Nephron progenitor cell (in vitro differentiated cells): ENCODE results near the gene ATP10D.

ENCODE experiments used
- DNase-seq: peaks from one replicate; pipeline ENCODE4 v3.0.0; 2021
- H3K27ac Mint-ChIP-seq: 2 replicates; pipeline ENCODE4 v1.8.0; 2021; ENCODE audit warnings: mild to moderate bottlenecking, moderate library complexity, mixed read lengths
- H3K27me3 Mint-ChIP-seq: 2 replicates; pipeline ENCODE4 v1.8.0; 2021; ENCODE audit warnings: mild to moderate bottlenecking, low read depth, mixed read lengths; ENCODE audit not compliant: poor library complexity
- H3K36me3 Mint-ChIP-seq: 2 replicates; pipeline ENCODE4 v1.8.0; 2021; ENCODE audit warnings: low read depth, mixed read lengths
- H3K4me1 Mint-ChIP-seq: 2 replicates; pipeline ENCODE4 v1.8.0; 2021; ENCODE audit warnings: mixed read lengths
- H3K4me3 Mint-ChIP-seq: 2 replicates; pipeline ENCODE4 v1.8.0; 2021; ENCODE audit warnings: mild to moderate bottlenecking, moderate library complexity, mixed read lengths
- H3K9me3 Mint-ChIP-seq: 2 replicates; pipeline ENCODE4 v1.8.0; 2021; ENCODE audit warnings: mild to moderate bottlenecking, moderate library complexity, mixed read lengths
- CTCF ChIP-seq: fragments of 200-600 bp; sonication (generic); IDR thresholded peaks from 2 replicates; pipeline ENCODE4 v1.5.0; 2021; ENCODE audit warnings: antibody characterized with exemption

The ATP10D gene

GRCh38 chr4:47612116-47613023, 127.3 kb downstream of the ATP10D start:
- no peak for DNase-seq
- H3K9me3 Mint-ChIP-seq, result no peaks in the 10 kb centered on the region
- H3K4me3 Mint-ChIP-seq, result no peak overlapping the region
- no peak for TF ChIP-seq CTCF
- no peaks in the 10 kb centered on the region for H3K36me3 Mint-ChIP-seq
- peaks cover 6% of the 10 kb centered on the region for H3K27me3 Mint-ChIP-seq
- H3K4me1 Mint-ChIP-seq, result no peaks in the 10 kb centered on the region
- H3K27ac Mint-ChIP-seq, result no peak overlapping the region

- Mint-ChIP-seq H3K27ac (no peak overlapping the region), H3K27me3 (peaks cover 6% of the 10 kb centered on the region), H3K9me3 (no peaks in the 10 kb centered on the region), H3K4me3 (no peak overlapping the region), H3K4me1 (no peaks in the 10 kb centered on the region), H3K36me3 (no peaks in the 10 kb centered on the region)
- DNase-seq, result no peak
- TF ChIP-seq CTCF, result no peak
Observed at GRCh38 chr4:47615385-47615784, 130.3 kb downstream of the ATP10D start.

- Mint-ChIP-seq H3K9me3 (peaks cover under 1% of the 10 kb centered on the region), H3K4me3 (no peak overlapping the region), H3K27me3 (peaks cover 2% of the 10 kb centered on the region), H3K36me3 (no peaks in the 10 kb centered on the region), H3K27ac (no peak overlapping the region), H3K4me1 (no peaks in the 10 kb centered on the region)
- DNase-seq, result no peak
- TF ChIP-seq CTCF, result no peak
Observed at GRCh38 chr4:47617607-47618006, 132.5 kb downstream of the ATP10D start.

- H3K4me3 Mint-ChIP-seq, result no peak overlapping the region
Observed at GRCh38 chr4:47619691-47620090, 134.6 kb downstream of the ATP10D start.

GRCh38 chr4:47621181-47621580, 136.1 kb downstream of the ATP10D start:
- H3K27me3 Mint-ChIP-seq, result peaks cover 7% of the 10 kb centered on the region
- TF ChIP-seq CTCF, result no peak
- no peak overlapping the region for H3K4me3 Mint-ChIP-seq
- H3K9me3 Mint-ChIP-seq, result peaks cover 5% of the 10 kb centered on the region
- no peak for DNase-seq
- no peaks in the 10 kb centered on the region for H3K4me1 Mint-ChIP-seq
- no peak overlapping the region for H3K27ac Mint-ChIP-seq
- H3K36me3 Mint-ChIP-seq, result no peaks in the 10 kb centered on the region

More at GRCh38 chr4:47619691-47620090, 134.6 kb downstream of the ATP10D start:
- Mint-ChIP-seq H3K4me1 (no peaks in the 10 kb centered on the region), H3K9me3 (peaks cover 5% of the 10 kb centered on the region), H3K27me3 (peaks cover 7% of the 10 kb centered on the region), H3K27ac (no peak overlapping the region), H3K36me3 (no peaks in the 10 kb centered on the region)
- TF ChIP-seq CTCF, result no peak
- DNase-seq, result no peak

GRCh38 chr4:47624031-47624441, 139.0 kb downstream of the ATP10D start:
- DNase-seq, result no peak
- Mint-ChIP-seq H3K27me3 (peaks cover 10% of the 10 kb centered on the region), H3K36me3 (no peaks in the 10 kb centered on the region), H3K4me3 (no peak overlapping the region), H3K4me1 (no peaks in the 10 kb centered on the region), H3K27ac (no peak overlapping the region), H3K9me3 (peaks cover 5% of the 10 kb centered on the region)
- no peak for TF ChIP-seq CTCF
